Adrenal gland (tissue), 5 donors: Measurements from ENCODE around the gene ADAMTS12.

Source experiments
- POLR2A ChIP-seq, 2 donors: fragments of 450-650 bp; IDR thresholded peaks; one replicate each; pipeline ENCODE4 v1.6.1; 2017; ENCODE audit warnings: antibody characterized with exemption in 2 of 2, mild to moderate bottlenecking in 2 of 2, moderate library complexity in 1 of 2
- TF ChIP-seq, protein P1 (sequence below), 6 experiments: fragments of 450-650 bp in 4 of 6; fragments of 200-600 bp in 2 of 6; sonication (generic) in 1 of 6; IDR thresholded peaks; 1 replicate in 5 of 6; 2 replicates in 1 of 6; pipeline versions ENCODE4 v1.5.1 to v1.8.0; 2016 to 2021; ENCODE audit warnings: antibody characterized with exemption in 6 of 6, mild to moderate bottlenecking in 2 of 6, moderate library complexity in 1 of 6
- donor health status: DM: no; HTN: no; CAD: no.

DNA sequence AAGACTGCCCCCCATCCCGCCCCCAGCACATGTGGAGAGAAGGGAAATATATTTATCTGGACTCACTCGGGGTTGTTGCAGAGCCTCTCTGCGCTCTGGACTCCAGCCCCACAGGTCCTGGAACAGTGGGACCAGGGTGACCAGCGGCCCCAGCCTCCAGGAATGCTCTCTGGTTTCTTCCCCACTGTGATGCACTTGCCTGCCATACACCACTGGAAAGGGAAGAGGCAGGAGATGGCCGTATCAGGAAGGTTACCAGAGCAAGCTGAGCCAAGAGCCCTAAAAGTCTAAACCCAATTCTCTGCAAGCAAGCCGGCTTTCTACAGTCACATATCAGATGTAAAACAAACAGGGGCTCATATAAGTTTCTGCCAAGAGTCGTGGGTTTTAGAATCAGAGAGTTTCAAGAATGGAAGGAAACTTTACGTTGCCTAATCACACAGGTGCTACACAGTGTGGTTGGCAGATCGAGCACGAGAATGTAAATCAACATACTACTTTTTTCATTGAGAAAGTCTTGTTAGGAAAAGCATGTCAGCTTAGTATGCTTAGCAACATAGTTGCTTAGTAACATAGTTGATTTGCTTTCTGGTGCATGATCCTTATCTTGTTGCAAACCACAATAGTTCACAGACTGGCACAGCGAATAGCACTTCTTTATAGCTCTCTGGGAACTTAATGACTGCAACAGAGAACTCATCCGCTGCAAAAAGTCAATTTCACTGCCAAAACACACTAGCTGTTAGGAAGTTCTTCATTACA, 249.9 kb downstream of the ADAMTS12 start:
- TF ChIP-seq, protein P1, sequence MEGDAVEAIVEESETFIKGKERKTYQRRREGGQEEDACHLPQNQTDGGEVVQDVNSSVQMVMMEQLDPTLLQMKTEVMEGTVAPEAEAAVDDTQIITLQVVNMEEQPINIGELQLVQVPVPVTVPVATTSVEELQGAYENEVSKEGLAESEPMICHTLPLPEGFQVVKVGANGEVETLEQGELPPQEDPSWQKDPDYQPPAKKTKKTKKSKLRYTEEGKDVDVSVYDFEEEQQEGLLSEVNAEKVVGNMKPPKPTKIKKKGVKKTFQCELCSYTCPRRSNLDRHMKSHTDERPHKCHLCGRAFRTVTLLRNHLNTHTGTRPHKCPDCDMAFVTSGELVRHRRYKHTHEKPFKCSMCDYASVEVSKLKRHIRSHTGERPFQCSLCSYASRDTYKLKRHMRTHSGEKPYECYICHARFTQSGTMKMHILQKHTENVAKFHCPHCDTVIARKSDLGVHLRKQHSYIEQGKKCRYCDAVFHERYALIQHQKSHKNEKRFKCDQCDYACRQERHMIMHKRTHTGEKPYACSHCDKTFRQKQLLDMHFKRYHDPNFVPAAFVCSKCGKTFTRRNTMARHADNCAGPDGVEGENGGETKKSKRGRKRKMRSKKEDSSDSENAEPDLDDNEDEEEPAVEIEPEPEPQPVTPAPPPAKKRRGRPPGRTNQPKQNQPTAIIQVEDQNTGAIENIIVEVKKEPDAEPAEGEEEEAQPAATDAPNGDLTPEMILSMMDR (IDR thresholded peaks at IDR 0.05): no peak
- TF ChIP-seq POLR2A (IDR thresholded peaks at IDR 0.05): no peak
